ENCODE results near the gene PHLDA3. TPM values are rescaled to one million over a fixed set of nuclear protein-coding genes. Genes with fewer than 3 reads are reported as not detected.

The PHLDA3 gene
- total RNA-seq, 4 donors from 2014 or later = 17.2 to 33.3 (median 21.6) TPM

DNA sequence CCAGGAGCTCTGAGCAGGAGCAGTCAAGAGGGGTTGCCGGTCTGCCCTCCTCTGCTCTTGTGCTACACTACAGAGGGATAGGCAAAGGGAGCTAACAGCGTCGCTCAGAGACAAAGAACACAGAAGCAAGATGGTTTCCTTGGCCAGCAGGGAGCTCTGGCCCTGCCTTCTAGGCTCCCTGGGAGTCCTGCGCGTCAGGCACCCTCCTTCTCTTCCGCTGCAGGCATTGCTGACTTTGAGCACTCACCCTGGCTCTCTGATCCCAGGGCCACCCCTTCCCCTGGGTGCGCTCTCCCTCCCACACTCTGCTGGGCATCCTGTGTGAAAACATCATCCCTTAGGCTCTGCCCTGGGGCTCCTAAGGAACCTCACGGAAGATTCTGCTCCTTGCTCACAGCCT is 47.9 kb downstream of the PHLDA3 start:
- intact Hi-C loops (cut with DNase I) = no loop called here
- Histone ChIP-seq H3K27me3 (no peaks in the 10 kb centered on the region), H3K4me3 (replicated peaks in 1 of 3) (no peak overlapping the region), H3K27ac (no peak overlapping the region), H3K4me1 (no peaks in the 10 kb centered on the region), H3K36me3 (no peaks in the 10 kb centered on the region), H3K9me3 (no peaks in the 10 kb centered on the region)
- WGBS, 2 donors = 71 to 87% methylated on average over 8 of the region's 8 CpGs
- no peak for TF ChIP-seq POLR2A (IDR thresholded peaks at IDR 0.05)
- TF ChIP-seq, protein P1, sequence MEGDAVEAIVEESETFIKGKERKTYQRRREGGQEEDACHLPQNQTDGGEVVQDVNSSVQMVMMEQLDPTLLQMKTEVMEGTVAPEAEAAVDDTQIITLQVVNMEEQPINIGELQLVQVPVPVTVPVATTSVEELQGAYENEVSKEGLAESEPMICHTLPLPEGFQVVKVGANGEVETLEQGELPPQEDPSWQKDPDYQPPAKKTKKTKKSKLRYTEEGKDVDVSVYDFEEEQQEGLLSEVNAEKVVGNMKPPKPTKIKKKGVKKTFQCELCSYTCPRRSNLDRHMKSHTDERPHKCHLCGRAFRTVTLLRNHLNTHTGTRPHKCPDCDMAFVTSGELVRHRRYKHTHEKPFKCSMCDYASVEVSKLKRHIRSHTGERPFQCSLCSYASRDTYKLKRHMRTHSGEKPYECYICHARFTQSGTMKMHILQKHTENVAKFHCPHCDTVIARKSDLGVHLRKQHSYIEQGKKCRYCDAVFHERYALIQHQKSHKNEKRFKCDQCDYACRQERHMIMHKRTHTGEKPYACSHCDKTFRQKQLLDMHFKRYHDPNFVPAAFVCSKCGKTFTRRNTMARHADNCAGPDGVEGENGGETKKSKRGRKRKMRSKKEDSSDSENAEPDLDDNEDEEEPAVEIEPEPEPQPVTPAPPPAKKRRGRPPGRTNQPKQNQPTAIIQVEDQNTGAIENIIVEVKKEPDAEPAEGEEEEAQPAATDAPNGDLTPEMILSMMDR (IDR thresholded peaks at IDR 0.05) = no peak
- no peak for DNase-seq

DNA sequence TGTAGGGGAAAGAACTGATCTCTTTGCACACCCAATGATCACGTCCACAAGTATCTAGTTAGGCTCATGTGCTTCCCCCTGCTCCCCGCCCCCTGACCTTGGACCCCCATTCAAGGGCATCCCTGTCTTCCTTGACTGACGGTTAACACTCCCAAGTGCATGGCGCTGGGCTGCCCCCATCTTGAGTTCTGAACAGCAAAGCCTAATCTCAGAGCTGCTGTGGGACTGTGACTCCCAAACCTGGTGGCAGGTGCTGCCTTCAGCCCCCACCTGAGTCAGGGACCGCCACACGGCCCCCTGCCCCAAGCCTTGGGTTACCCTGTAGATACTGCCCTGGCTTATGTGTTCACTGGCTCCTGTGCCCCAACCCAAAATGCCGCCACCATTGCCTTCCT is 48.4 kb downstream of the PHLDA3 start:
- no peak for DNase-seq
- H3K4me1 ChIP-seq = no peaks in the 10 kb centered on the region
- no peak overlapping the region for H3K4me3 ChIP-seq (replicated peaks in 1 of 3)
- no peaks in the 10 kb centered on the region for H3K36me3 ChIP-seq
- intact Hi-C loops (cut with DNase I) = no loop called here
- H3K9me3 ChIP-seq = no peaks in the 10 kb centered on the region
- WGBS, 2 donors = 91 to 95% methylated on average over 7 of the region's 7 CpGs
- H3K27ac ChIP-seq = no peak overlapping the region
- H3K27me3 ChIP-seq = no peaks in the 10 kb centered on the region
- TF ChIP-seq, protein P1 (IDR thresholded peaks at IDR 0.05) = no peak
- TF ChIP-seq POLR2A (IDR thresholded peaks at IDR 0.05) = no peak

DNA sequence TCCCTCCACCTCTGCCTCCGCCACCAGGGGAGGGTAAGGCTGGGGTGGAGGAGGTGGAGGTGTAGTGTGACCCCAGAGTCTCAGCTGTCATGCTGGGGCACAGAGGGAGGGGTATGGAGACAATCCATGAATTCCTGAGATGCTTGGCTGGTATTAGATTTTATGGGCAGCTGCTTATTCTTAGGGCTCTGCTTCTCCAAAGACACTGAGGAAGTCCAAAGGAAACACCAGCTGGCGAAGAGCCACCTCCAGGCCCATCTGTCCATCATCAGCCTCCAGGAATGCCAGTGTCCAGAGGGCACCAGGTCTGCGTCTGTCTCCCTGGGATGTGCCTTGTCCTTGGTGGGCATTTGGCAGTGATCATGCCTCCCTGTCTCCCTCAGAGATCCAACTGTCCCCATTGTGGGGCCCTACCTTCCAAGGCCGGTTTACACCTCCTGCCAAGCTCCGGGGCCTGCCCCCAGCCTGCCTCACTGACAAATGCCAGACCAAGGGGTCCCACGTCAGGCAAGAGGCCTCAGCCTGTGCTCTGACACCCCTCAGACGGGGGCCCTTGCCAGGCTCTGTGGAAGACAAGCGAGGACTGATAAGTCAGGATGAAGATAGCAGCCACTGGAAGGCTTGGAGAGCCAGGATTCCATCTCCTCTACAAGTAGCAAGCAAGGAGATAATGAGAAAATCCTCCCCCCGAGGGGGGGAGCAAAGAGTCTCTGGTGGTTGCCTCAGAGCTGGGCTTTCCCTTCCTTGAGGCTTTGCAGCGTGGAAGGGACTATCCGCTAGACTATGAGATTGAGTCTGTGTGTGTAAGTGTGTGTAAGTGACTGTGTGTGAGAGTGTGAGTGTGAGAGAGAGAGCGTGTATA is 49.0 kb downstream of the PHLDA3 start:
- Histone ChIP-seq H3K9me3 (no peaks in the 10 kb centered on the region), H3K27ac (no peak overlapping the region), H3K4me3 (replicated peaks in 1 of 3) (no peak overlapping the region), H3K4me1 (no peaks in the 10 kb centered on the region), H3K27me3 (no peaks in the 10 kb centered on the region), H3K36me3 (no peaks in the 10 kb centered on the region)
- intact Hi-C loops (cut with DNase I) = no loop called here
- 73 to 80% methylated on average over 9 to 11 of the region's 12 CpGs for WGBS, 2 donors
- no peak for DNase-seq
- TF ChIP-seq, protein P1 (IDR thresholded peaks at IDR 0.05) = no peak
- TF ChIP-seq POLR2A (IDR thresholded peaks at IDR 0.05) = no peak

DNA sequence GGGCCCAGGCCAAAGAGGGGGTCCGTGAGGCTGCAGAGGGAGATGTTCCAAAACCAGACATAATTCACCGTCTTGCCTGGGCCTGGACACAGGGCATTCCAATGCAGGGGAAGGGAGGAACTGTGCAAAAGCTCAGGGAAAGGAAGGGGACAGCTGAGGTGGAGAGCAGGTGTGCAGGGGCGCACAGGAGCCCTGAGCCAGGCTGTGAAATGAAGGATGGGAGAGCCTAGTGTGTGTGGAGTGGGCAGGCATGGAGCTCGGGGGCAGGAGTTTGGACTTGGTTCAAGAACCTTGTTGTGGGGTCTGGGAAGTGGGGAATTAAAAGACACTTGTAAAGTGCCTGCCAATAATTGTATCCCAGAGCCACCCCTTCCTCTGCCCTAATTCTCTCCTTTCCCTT is 49.7 kb downstream of the PHLDA3 start:
- Histone ChIP-seq H3K27ac (no peak overlapping the region), H3K4me3 (replicated peaks in 1 of 3) (no peak overlapping the region), H3K36me3 (no peaks in the 10 kb centered on the region), H3K27me3 (no peaks in the 10 kb centered on the region), H3K4me1 (no peaks in the 10 kb centered on the region), H3K9me3 (no peaks in the 10 kb centered on the region)
- intact Hi-C loops (cut with DNase I) = no loop called here
- no peak for DNase-seq
- WGBS, 2 donors = 85 to 89% methylated on average over 4 of the region's 4 CpGs
- TF ChIP-seq POLR2A (IDR thresholded peaks at IDR 0.05) = no peak
- TF ChIP-seq, protein P1 (IDR thresholded peaks at IDR 0.05) = no peak

DNA sequence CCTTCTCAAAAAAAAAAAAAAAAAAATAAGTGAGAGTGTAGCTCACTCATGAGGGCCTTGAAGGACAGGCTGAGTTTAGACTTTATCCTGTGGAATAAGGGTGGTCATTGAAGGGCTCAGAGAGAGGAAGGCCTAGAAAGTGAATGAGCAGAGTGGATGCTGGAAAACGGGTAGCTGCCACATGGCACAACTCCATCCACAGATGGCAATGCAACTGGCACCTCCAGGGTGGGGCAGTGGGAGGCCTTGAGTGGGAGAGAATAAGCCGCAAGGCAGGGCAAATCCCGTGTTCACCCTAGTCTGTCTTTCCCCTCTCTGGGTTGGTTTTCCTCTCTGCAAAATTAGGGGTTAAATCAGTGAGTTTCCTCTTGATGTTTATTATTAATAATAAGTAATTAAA is 50.5 kb downstream of the PHLDA3 start:
- TF ChIP-seq, protein P1 (IDR thresholded peaks at IDR 0.05) = no peak
- TF ChIP-seq POLR2A (IDR thresholded peaks at IDR 0.05) = no peak
- H3K27me3 ChIP-seq = no peaks in the 10 kb centered on the region
- H3K4me1 ChIP-seq = no peaks in the 10 kb centered on the region
- no peak for DNase-seq
- H3K36me3 ChIP-seq = no peaks in the 10 kb centered on the region
- intact Hi-C loops (cut with DNase I) = no loop called here
- 97% methylated on average over 3 of the region's 3 CpGs for WGBS, 2 donors
- no peak overlapping the region for H3K4me3 ChIP-seq (replicated peaks in 1 of 3)
- H3K9me3 ChIP-seq = no peaks in the 10 kb centered on the region
- H3K27ac ChIP-seq = no peak overlapping the region
